Keratinocyte (primary cell): ENCODE results near the gene ABCA4. TPM values are rescaled to one million over a fixed set of nuclear protein-coding genes. Genes with fewer than 3 reads are reported as not detected.

ENCODE experiments used
- DNase-seq: peaks from one replicate; pipeline ENCODE4 v3.0.0-alpha.2; 2011; ENCODE audit warnings: low read depth, missing footprints, low spot score
- FAIRE-seq: peaks from 2 replicates; lab custom pipeline; 2011; peaks lifted over from hg19 to GRCh38; lab: Jason Lieb, UNC
- H2AFZ ChIP-seq: 2 replicates; pipeline ENCODE4 v1.6.0; 2012; ENCODE audit warnings: low read length, control low read depth, inconsistent platforms; ENCODE audit not compliant: control insufficient read depth
- H3K27ac ChIP-seq: 2 replicates; pipeline ENCODE4 v1.5.1; 2011; ENCODE audit warnings: low read length; ENCODE audit not compliant: control insufficient read depth, insufficient read depth
- H3K27me3 ChIP-seq: 3 replicates; pipeline ENCODE4 v1.6.0; 2011; ENCODE audit warnings: low read length; ENCODE audit not compliant: control insufficient read depth, insufficient read depth; ENCODE audit errors: extremely low read depth
- H3K36me3 ChIP-seq, 2 experiments: 2 replicates in 1 of 2; 3 replicates in 1 of 2; pipeline ENCODE4 v1.5.1; 2011; ENCODE audit warnings: low read length in 2 of 2, mild to moderate bottlenecking in 1 of 2; ENCODE audit not compliant: control insufficient read depth in 2 of 2, insufficient read depth in 2 of 2; ENCODE audit errors: extremely low read depth in 1 of 2
- H3K4me1 ChIP-seq: 3 replicates; pipeline ENCODE4 v1.5.1; 2011; ENCODE audit warnings: low read length; ENCODE audit not compliant: control insufficient read depth, insufficient read depth; ENCODE audit errors: extremely low read depth
- H3K4me2 ChIP-seq: 3 replicates; pipeline ENCODE4 v1.6.0; 2011; ENCODE audit warnings: low read depth, low read length; ENCODE audit not compliant: control insufficient read depth, insufficient read depth; ENCODE audit errors: extremely low read depth
- H3K4me3 ChIP-seq, 3 experiments: fragments of 200-600 bp in 1 of 3; sonication (generic) in 1 of 3; 2 replicates in 2 of 3; 3 replicates in 1 of 3; pipeline ENCODE4 v1.5.1; 2011 to 2016; ENCODE audit warnings: low read length in 3 of 3, mild to moderate bottlenecking in 3 of 3, control low read depth in 2 of 3, inconsistent platforms in 1 of 3, low read depth in 1 of 3, mixed read lengths in 1 of 3, mixed run types in 1 of 3, moderate library complexity in 1 of 3; ENCODE audit not compliant: control insufficient read depth in 2 of 3, insufficient read depth in 2 of 3; ENCODE audit errors: extremely low read depth in 1 of 3
- H3K79me2 ChIP-seq: 2 replicates; pipeline ENCODE4 v1.6.0; 2012; ENCODE audit warnings: low read length; ENCODE audit not compliant: control insufficient read depth, insufficient read depth
- H3K9ac ChIP-seq: 3 replicates; pipeline ENCODE4 v1.6.0; 2011; ENCODE audit warnings: low read length; ENCODE audit not compliant: control insufficient read depth, insufficient read depth; ENCODE audit errors: extremely low read depth
- H3K9me1 ChIP-seq: 3 replicates; pipeline ENCODE4 v1.6.0; 2011; ENCODE audit warnings: low read length; ENCODE audit not compliant: control insufficient read depth, insufficient read depth; ENCODE audit errors: extremely low read depth
- H3K9me3 ChIP-seq: 2 replicates; pipeline ENCODE4 v1.5.1; 2012; ENCODE audit warnings: low read depth, low read length; ENCODE audit not compliant: control insufficient read depth
- H4K20me1 ChIP-seq: 3 replicates; pipeline ENCODE4 v1.6.0; 2011; ENCODE audit warnings: low read length; ENCODE audit not compliant: control insufficient read depth, insufficient read depth; ENCODE audit errors: extremely low read depth
- CTCF ChIP-seq, 3 experiments: IDR thresholded peaks in 1 of 3; conservative IDR thresholded peaks in 1 of 3; optimal IDR thresholded peaks in 1 of 3; 2 replicates in 2 of 3; 3 replicates in 1 of 3; pipeline versions ENCODE3 to v1.5.1; 2011; ENCODE audit warnings: low read length in 3 of 3, mild to moderate bottlenecking in 3 of 3, moderate library complexity in 2 of 3, control low read depth in 1 of 3, inconsistent platforms in 1 of 3; ENCODE audit not compliant: insufficient read depth in 2 of 3; ENCODE audit errors: extremely low read depth in 1 of 3
- EZH2 ChIP-seq: IDR thresholded peaks from one replicate; pipeline ENCODE4 v1.6.1; 2012; ENCODE audit warnings: inconsistent platforms, mild to moderate bottlenecking, low read length, moderate library complexity
- dilution Hi-C: fragments of 300-500 bp; cut with MboI; formaldehyde crosslinking; loops from one replicate; pipeline ENCODE4 v1.7.0; 2020; ENCODE audit warnings: low sequenced_read_pairs; ENCODE audit not compliant: extremely low pct_ligation_motif_present
- polyA plus RNA-seq, 5 experiments: library from polyadenylated mRNA; depleted of rRNA in 3 of 5; stranded (reverse) in 3 of 5; stranded (forward) in 1 of 5; unstranded in 1 of 5; fragments of >200 nt; gene quantifications; 1 replicate in 1 of 5; 2 replicates in 3 of 5; 3 replicates in 1 of 5; pipeline versions ENCODE4 v1.2.1 to v1.2.3, GENCODE V29; 2011 to 2012; ENCODE audit warnings: missing spikeins in 2 of 5, low read depth in 1 of 5, low replicate concordance in 1 of 5

Gene ABCA4
- polyA plus RNA-seq, 1 donor (not counting 4 experiments of a cell fraction or from before 2014, with no cell fraction given), result 0.04 TPM

- Histone ChIP-seq H3K4me3 (no peak overlapping the region), H3K79me2 (no peaks in the 10 kb centered on the region), H3K9me3 (no peaks in the 10 kb centered on the region), H3K4me2 (no peak overlapping the region), H2AFZ (no peak overlapping the region), H3K27ac (no peak overlapping the region), H3K36me3 (no peaks in the 10 kb centered on the region), H4K20me1 (no peaks in the 10 kb centered on the region), H3K27me3 (no peaks in the 10 kb centered on the region), H3K4me1 (peaks cover 24% of the 10 kb centered on the region), H3K9me1 (no peaks in the 10 kb centered on the region), H3K9ac (no peak overlapping the region)
- FAIRE-seq, result no peak
- dilution Hi-C loops, result no loop called here
- DNase-seq, result no peak
- TF ChIP-seq EZH2 (no peak), CTCF (optimal IDR thresholded peaks at IDR 0.05 in 1 of 3, IDR thresholded peaks at IDR 0.05 in 1 of 3, conservative IDR thresholded peaks at IDR 0.05 in 1 of 3; ENCODE audit: extremely low read depth in 1 of 3, insufficient read depth in 2 of 3, low read length in 3 of 3) (no peak)
These were observed 73.0 kb downstream of the ABCA4 start for GRCh38 chr1:94047949-94048348.

- H3K4me3 ChIP-seq, result peak overlapping the region in 1 of 3 experiments; percentile 26
- no peaks in the 10 kb centered on the region for H3K9me3 ChIP-seq
- no peaks in the 10 kb centered on the region for H3K27me3 ChIP-seq
- H3K27ac ChIP-seq, result peak overlapping the region; percentile 25
- peak; percentile 73 for DNase-seq
- peak overlapping the region; percentile 36 for H3K9ac ChIP-seq
- H3K9me1 ChIP-seq, result no peaks in the 10 kb centered on the region
- H3K4me1 ChIP-seq, result peaks cover 17% of the 10 kb centered on the region
- no peaks in the 10 kb centered on the region for H3K79me2 ChIP-seq
- H3K4me2 ChIP-seq, result peak overlapping the region; percentile 44
- H2AFZ ChIP-seq, result peak overlapping the region; percentile 77
- no peaks in the 10 kb centered on the region for H4K20me1 ChIP-seq
- FAIRE-seq, result peak; percentile 88
- no peaks in the 10 kb centered on the region for H3K36me3 ChIP-seq
- dilution Hi-C loops, result no loop called here
- TF ChIP-seq CTCF (optimal IDR thresholded peaks at IDR 0.05 in 1 of 3, IDR thresholded peaks at IDR 0.05 in 1 of 3, conservative IDR thresholded peaks at IDR 0.05 in 1 of 3; ENCODE audit: extremely low read depth in 1 of 3, insufficient read depth in 2 of 3, low read length in 3 of 3) (peak; percentile 65 to 78 (median 77)), EZH2 (no peak)
These were observed 75.4 kb downstream of the ABCA4 start for GRCh38 chr1:94045465-94046056.
